GM11168 (cell line): ENCODE data around the gene CTSD.

Source experiments
- in situ Hi-C: fragments of 300-500 bp; cut with MboI; formaldehyde crosslinking; loops from one replicate; pipeline ENCODE4 v1.12.0; 2022; ENCODE audit warnings: low sequenced_read_pairs; ENCODE audit not compliant: unreplicated experiment

The CTSD gene

DNA sequence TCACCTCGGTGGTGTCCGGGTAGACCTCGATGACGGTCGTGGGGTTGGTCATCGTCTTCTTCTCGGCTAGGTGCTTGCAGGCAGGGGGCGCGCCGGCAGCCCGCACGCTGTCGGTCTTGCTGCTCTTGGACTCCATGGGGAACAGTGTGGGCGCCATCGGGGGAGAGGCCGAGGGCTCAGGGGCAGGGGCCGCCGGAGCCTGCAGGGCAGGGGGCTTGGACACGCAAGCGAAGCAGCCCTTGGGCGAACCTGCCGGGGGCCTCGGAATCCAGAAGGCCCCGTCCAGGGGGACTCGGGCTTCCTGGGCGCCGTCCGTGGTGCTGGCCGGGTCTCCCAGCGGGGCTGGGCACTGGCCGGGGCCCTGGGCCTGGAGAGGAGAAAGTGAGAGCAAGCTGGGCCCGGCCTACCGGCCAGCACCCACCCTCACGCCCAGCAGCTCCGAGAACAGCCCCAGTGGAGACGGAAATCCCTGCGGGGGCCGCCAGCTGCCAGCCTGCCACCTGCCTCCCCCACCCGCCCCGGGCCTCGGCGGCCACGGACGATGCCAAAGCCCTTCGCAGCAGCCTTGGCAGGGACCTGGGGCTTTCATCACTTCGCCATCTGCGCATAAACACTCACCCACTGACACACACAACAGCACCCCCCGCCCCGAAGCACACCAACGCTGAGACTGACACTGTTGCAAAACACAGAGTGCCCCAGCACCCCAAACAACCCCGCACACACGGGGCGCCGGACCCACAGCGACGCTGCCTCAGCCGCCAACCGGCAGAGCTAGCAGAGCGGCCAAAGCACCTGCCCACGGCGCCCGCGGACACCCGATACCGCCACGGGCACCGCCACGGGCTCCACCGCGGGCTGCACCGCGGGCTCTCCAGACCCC is 15.7 kb downstream of the CTSD start:
- in situ Hi-C loops: no loop called here

- in situ Hi-C loops: no loop called here
Measured at GRCh38 chr11:1746956-1747752, 16.6 kb downstream of the CTSD start.

GRCh38 chr11:1746511-1746931 is 17.2 kb downstream of the CTSD start:
- in situ Hi-C loops: no loop called here

DNA sequence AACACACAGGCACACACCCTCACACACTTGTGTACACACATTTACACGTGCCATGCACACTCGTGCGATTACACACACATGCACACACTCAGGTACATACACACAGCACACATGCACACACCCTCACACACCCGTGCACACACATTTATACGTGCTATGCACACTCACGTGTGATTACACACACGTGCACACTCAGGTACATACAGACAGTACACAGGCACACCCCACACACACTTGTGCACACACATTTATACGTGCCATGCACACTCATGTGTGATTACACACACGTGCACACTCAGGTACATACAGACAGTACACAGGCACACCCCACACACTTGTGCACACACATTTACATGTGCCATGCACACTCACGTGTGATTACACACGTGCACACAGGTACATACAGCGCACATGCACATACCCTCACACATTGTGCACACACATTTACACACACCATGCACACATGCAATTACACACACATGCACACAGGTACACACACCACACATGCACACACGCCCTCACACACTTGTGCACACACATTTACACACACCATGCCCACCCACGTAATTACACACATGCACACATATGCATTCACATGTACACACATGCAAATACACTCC is 17.9 kb downstream of the CTSD start:
- in situ Hi-C loops: no loop called here

DNA sequence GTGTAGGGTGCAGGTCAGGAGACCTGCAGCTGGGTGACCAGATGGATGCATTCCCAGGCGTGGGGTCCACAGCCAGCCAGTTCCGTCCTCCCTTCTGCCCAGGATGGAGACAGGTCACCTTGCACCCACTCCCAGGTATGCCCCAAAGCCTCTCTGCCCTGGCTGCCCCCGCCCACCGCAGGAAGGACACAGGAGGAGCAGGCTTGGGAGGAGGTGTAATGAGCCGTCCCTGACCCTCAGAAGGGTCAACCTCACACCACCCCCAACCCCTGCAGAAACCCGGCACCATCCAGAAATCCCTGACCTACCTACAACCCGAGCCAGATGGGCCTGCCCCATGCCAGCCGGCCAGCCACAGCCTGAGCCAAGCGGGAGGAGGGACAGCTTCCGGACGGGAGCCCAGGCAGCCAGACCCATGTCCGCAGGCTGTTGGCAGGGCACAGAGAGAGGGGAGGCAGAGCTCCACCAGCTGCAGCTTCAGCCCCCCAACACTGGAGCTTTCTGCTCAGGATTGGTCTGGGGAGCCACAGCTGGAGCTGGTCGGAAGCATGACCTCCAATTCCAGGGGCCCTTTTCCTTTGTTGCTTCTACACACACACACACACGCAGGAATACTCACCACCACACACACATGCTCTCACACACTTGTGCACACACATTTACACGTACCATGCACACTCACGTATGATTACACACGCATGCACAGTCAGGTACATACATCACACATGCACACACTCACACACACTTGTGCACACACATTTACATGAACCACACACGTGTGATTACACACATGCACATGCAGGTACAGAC is 18.6 kb downstream of the CTSD start:
- in situ Hi-C loops: no loop called here

DNA sequence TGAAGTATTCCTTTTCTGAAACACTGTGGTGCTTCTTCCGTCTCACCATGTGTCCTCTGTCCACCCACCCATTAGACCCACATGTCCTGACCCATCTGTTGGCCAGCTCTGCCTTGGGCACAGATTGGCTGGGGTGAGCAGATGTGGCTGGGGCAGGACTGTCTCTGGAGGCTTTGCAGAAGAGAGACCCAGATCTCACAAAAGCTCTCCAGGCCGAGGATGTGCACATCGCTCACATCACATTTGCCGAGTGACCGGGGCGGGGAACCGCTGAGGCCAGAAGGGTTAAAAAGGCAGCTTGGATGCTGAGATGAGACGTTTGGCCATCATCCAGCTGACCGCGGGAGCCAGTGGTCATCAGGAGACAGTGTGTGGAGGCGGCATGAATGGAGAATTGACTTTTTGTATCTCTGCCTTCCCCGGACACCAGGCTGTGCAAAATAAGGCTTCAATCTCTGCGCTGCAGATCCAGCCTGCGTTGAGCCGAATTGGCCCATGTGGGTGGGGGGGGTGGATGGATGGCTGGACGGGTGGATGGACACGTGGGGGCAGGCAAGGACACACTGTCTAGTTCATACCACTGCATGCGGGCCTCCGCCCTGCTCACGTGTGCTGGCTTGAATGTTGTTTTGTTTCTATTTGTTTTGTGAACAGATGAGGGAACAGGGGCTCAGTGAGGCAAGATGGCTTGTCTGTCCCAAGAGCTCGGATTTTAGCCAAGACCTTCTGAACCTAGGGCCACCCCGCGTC is 19.4 kb downstream of the CTSD start:
- in situ Hi-C loops: no loop called here

DNA sequence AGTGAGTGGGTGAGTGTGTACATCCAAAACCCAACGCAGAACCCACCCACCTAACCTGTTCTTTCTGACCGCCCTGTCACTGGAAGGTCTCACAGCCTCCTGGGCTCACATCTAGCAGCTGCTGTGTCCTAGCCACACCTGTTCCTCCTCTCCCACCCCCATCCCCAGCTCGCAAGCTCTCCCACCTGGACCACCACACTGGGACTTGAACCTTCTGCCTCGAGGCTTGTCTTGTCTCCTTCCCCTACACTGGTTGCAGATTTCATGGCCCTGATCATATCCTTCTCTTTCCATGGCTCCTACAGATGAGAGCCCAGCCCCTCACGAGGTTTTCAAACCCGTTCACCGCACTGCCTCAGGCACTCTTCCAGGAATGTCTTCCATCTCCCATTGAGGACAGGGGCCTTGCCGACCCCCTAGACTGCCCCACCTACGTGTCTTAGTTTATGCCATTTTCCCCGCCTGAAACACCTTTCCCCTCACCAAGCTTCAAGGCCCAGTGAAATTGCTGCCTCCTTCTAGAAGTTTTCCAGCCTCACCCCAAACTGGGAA is 20.1 kb downstream of the CTSD start:
- in situ Hi-C loops: no loop called here

- in situ Hi-C loops: no loop called here
Measured at GRCh38 chr11:1742869-1743584, 20.7 kb downstream of the CTSD start.

DNA sequence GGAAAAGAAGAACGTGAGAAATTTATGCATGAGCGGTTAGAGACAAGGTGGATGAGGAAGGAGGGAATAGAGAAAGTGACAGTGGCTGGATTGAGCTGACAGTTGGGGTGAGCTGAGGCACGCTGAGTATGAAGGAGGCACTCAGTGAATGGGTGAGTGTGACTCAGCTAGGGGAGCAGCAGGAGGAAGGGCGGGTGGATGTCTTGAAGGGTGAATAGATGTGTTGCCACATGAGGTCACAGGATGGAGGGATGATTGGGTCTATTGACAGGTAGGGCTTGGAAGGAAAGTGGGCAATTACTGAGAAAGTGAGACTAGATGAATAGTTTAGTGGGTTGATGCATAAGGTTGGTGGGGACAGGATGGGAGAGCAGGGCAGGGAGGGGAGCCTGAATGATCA is 21.4 kb downstream of the CTSD start:
- in situ Hi-C loops: no loop called here

DNA sequence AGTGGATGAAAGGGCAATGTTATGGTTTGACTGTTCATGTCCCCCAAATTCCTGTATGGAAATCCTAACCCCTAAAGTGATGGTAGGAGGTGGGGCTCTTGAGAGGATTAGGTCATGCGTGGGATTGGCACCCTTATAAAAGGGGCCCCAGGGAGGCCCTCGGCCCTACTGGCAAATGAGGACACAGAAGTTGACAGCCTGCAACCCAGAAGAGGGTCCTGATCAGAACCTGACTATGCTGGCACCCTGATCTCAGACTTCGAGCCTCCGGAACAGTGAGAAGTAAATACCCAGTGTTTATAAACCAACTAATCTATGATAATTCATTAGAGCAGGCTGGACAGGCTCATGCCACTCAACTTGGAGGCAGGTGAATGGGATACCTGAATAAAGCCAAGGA is 22.0 kb downstream of the CTSD start:
- in situ Hi-C loops: no loop called here

- in situ Hi-C loops: no loop called here
Measured at GRCh38 chr11:1740786-1741530, 22.8 kb downstream of the CTSD start.

GRCh38 chr11:1739576-1739975 is 24.2 kb downstream of the CTSD start:
- in situ Hi-C loops: no loop called here

GRCh38 chr11:1738380-1738779 is 25.3 kb downstream of the CTSD start:
- in situ Hi-C loops: no loop called here

DNA sequence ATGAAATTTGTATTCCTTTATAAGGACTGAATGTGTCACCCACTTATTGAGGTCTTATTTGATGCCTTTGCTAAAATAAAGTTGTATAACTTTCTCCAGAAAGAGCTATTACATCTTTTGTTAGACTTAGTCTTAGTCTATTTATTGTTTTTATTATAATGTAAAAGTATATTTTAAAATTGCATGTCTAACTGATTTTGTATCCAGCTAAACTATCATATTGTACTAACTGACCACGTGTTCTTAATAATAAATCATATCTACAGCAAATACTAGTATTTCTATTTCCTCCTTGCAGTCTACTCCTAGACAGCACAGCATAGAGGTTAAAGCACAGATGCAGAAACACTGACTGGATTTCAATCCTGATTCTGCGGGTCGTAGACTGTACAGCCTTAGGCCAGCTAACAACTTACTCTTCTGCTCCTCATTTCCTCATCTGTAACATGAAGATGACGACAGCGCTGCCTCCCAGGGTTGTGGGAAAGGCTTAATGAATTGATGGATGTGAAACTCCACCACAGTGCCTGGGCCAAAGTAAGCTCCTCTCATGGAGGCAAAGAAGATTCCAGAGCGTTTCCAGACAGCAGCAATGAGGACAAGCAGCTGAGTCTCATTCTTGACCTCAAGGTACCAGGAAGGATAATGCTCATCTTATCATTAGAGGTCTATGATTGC is 26.5 kb downstream of the CTSD start:
- in situ Hi-C loops: no loop called here

DNA sequence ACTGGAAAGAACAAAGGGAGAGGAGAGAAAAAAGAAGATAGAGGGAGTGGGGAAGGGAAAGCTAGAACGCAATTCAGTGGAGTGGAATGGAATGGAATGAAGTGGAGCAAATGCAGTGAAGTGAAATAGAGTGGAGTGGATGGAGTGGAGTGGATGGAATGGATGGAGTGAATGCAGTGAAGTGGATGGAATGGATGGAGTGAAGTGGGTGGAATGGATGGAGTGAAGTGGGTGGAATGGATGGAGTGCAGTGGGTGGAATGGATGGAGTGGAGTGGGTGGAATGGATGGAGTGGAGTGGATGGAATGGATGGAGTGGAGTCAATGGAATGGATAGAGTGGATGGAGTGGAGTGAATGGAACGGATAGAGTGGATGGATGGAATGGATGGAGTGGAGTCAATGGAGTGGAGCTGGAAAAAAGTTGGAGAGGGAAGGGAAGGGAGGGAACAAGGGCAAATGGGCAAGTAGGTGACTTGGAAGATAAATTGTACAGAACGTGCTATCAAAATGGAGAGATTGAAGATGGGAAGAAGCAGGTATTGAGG is 27.2 kb downstream of the CTSD start:
- in situ Hi-C loops: no loop called here

DNA sequence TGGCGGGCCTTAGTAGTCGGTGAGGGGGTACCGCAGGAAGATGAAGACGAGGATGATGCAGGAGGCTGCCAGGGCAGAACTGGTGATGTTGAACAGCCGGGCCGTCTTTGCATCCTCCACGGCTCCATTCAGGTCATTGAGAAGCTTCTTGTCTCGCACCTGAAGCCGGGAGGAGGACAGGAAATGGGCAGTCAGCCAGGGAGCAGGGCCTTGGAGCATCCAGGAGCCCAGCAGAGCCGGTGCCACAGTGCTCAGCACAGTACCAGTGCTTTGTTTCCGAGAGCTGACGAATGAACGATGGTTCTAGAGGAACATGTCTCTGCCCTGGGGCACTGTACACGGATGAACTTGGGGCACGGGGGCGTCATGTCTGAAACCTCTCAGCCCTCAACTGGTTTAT is 28.5 kb downstream of the CTSD start:
- in situ Hi-C loops: no loop called here

GRCh38 chr11:1734641-1735081 is 29.1 kb downstream of the CTSD start:
- in situ Hi-C loops: no loop called here
